HG02938 (cell line): ENCODE measurements around the gene FAM241A.
A peak's percentile ranks its signal among the peaks of the same experiment; 100 is the strongest.
"Not testable (repeated sequence)": the region's sequence is repeated elsewhere in the genome, so short reads cannot be mapped to it uniquely, and the experiment has no call there.

Experiments used
- ATAC-seq: cut with Tn5 transposase; IDR thresholded peaks from one replicate; pipeline ENCODE4 v1.9.1; 2021; ENCODE audit warnings: mild to moderate bottlenecking, moderate library complexity; ENCODE audit not compliant: unreplicated experiment

FAM241A gene

DNA sequence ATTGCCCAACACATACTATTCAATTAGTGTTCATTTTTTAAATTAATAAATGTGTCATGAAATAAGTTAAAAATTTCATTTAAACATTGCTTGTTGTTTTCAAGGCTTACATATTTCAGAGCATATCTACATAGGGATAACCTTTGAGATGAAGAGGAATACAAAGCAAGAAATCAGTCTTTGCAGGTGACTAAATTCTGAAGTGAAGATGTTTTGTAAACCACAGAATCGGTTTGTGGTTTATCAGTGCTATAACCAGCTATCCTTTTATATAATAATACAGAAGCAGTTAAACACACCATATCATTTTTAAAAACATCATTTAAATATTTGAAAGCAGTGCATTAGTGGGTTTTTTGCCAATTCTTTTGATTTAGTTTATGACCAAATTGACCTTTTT is 26.9 kb downstream of the FAM241A start:
- ATAC-seq = peak; percentile 60

- ATAC-seq = no peak
These were observed 28.6 kb downstream of the FAM241A start for GRCh38 chr4:112173593-112174558.

DNA sequence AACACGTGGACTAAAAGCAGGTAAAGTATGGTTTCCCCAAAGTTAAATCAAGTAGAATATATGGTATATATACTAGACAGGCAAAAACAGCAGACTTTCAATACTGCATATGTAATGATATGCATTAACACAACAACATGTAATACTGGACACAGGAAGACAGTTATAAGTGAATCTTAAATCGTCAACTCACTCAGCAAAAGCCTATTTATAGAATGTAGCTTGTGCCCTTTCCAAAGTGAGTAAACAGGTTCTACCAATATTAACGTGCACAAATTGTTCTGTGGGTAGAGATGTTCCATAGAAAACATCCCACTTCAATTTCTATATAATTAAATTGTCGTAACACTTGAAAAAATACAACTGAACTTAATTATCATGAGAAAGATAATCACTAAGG is 30.6 kb downstream of the FAM241A start:
- ATAC-seq = no peak

DNA sequence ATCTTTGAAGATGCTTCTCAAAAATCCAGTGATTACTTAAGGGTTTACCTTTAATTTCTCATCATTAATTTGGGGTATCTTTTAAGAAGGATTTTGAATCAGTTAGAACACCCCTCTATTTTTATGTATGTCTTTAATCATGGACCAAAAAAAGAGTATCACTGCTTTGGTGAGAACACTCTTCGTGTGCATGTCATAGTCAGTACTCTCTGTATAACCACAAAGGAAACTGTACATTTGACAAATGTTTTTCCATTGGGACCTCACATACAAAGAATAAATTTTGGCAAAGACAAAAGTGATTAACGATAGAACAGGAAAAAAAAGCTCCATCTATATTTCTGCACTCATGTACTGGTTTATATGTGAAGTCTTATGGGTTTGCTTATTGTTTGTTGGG is 31.3 kb downstream of the FAM241A start:
- peak; percentile 53 for ATAC-seq

DNA sequence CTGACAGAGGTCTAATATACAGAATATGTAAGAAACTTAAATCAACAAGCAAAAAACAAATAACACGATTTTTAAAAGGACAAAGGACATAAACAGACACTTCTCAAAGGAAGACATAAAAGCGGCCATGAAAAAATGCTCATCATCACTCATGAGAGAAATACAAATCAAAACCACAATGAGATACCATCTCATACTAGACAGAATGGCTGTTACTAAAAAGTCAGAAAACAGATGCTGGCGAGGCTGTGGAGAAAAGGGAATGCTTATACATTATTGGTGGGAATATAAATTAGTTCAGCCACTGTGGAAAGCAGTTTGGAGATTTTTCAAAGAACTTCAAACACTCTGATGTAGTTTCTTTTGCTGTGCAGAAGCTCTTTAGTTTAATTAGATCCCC is 33.5 kb downstream of the FAM241A start:
- not testable (repeated sequence) for ATAC-seq

GRCh38 chr4:112181358-112182000 is 36.2 kb downstream of the FAM241A start:
- no peak for ATAC-seq

DNA sequence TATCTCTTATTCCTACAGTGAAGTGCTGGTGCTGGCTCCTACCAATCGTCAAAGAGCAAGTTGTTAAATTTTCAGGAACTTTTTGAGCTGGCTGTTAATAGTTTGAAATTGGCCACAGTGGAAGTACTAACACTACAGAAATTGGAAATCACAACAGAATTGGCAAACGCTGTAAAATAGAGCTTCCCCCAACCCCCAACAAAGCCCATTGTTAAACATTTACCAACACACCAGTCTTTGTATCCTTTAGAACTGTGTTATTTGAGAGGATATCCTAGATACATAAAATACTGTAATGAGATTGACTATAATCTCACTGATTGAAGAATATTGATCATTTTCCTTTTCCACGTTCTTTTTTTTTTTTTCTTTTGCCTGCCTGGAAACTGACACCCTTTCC is 37.4 kb downstream of the FAM241A start:
- no peak for ATAC-seq

DNA sequence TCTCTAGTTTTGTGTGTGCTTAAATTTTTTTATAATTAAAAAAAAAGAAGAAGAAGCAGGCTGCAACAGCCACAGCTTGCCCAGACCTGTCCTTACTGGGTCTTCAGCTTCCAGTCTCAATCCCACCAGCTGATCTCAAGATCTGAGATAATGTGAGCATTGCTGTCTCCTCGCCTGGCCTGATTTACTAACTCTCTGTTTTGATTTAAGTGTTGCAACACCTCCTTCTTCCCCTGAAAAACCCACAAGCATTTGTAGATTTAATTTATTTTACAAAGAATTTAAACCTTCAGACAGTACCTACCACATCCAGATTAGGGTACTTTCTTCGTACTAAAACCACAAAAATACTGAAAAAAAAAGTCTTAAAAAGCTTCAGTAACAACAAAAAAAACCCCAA is 38.0 kb downstream of the FAM241A start:
- no peak for ATAC-seq

DNA sequence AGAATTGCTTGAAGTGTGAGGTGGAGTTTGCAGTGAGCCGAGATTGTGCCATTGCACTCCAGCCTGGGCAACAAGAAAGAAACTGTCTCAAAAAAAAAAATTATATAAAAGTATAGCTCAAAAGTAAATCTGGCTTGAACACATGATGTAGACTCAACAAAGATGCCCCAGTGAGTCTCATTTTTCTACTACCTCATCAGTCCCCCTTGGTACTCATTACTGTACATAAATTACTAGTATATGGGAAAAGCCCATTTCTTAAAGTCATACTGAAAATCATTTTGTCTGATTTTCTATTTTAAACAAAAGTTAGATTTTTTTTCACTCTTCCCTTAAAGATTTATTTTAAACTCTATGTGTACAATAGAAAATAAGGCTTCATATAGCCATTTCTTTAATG is 39.2 kb downstream of the FAM241A start:
- no peak for ATAC-seq

DNA sequence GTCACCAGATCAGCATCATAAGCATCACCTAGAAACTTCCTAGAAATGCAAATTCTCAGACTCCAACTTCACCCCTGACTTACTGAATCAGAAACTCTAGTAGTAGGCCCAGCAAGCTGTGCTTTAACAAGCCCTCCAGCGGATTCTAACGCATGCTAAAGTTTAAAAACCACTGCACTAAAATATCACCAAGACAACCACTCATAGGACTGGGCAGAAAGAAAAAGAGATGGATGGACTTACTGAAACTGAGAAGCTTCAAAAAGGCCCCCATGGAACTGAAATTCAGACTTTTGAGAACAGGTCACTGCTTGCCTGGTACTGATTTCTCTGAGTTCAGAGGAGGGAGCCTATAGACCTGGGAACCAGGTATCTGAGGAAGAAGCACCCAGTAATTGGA is 40.1 kb downstream of the FAM241A start:
- ATAC-seq = peak; percentile 71

- ATAC-seq = no peak
These were observed 40.8 kb downstream of the FAM241A start for GRCh38 chr4:112185740-112186670.

GRCh38 chr4:112189754-112190153 is 44.5 kb downstream of the FAM241A start:
- no peak for ATAC-seq

DNA sequence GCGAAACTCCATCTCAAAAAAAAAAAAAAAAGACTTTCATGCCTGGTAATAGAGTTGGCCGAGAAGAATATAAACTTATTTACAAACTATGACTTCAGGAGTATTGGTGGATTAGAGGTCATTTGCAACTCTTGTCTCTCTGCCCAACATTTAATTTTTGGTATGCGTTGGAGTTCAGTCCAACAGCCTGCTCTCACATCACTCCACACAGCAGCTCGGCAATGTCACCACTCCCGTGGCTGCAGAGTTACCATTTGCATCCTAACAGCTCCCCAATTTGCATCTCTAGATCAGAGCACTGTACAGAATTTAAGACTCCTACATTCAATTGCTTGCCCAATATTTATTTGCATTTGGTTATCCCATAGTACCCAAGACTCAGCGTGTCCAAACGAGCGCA is 45.4 kb downstream of the FAM241A start:
- no peak for ATAC-seq

GRCh38 chr4:112196461-112196860 is 51.2 kb downstream of the FAM241A start:
- no peak for ATAC-seq

DNA sequence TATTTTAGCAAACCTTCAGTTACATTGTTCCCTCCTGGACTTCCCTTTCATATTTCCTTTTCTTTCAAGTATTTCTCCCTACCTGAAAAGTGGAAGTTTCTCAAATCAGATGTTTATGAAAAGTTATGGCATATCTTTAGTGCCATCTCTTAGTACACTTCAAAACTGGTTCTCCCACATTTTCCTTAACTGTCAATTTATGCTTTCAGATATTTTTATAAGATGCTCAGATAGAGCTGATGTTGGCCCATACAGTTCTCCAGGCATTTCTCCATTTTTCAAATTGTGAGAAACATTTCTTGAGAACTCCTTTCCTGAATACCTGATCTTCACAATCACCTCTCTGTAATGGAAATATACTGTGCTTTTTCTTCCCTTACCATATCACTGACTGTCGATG is 53.8 kb downstream of the FAM241A start:
- ATAC-seq = peak; percentile 4

GRCh38 chr4:112201915-112202505 is 56.8 kb downstream of the FAM241A start:
- no peak for ATAC-seq

- ATAC-seq = no peak
These were observed 58.3 kb downstream of the FAM241A start for GRCh38 chr4:112203593-112203992.

DNA sequence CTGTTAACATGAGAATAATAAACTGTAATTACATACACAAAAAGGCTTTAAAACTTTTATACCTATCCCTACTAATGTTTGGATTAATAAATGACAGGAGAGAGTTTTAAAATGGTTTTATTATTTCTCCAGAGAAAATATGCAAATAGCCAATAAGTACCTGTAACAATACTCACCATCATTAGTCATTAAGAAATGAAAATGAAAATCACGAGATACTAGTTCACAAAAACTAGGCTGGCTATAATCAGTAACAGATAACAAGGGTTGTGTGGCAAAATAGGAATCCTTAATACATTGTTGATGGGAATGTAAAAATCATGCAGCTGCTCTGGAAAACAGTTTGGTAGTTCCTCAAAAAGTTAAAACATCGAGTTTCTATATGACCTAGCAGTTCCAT is 61.2 kb downstream of the FAM241A start:
- peak; percentile 62 for ATAC-seq

GRCh38 chr4:112208137-112209095 is 63.2 kb downstream of the FAM241A start:
- not testable (repeated sequence) for ATAC-seq

- ATAC-seq = no peak
These were observed 65.5 kb downstream of the FAM241A start for GRCh38 chr4:112210777-112211176.
